ENCODE data around the gene SIRT3.

The SIRT3 gene

GRCh38 chr11:230431-230830 lies 5.7 kb downstream of the SIRT3 start:
- Histone ChIP-seq H3K4me3 (ENCODE audit: insufficient read depth, low read length, poor library complexity, severe bottlenecking) (no peak overlapping the region), H3K79me2 (ENCODE audit: insufficient read depth, low read length) (no peaks in the 10 kb centered on the region)

GRCh38 chr11:227824-228379 lies 8.2 kb downstream of the SIRT3 start:
- Histone ChIP-seq H3K9me2 (replicated peaks; ENCODE audit: insufficient read depth, low read length) (no peaks in the 10 kb centered on the region), H3K36me3 (ENCODE audit: low read length) (no peaks in the 10 kb centered on the region), H3K9ac (ENCODE audit: low read length) (no peak overlapping the region), H3K4me2 (ENCODE audit: low read depth, low read length, poor library complexity, severe bottlenecking) (no peak overlapping the region), H3F3A (ENCODE audit: insufficient read depth) (no peaks in the 10 kb centered on the region), H3K27ac (ENCODE audit: low read depth, low read length) (no peak overlapping the region), H2AFZ (ENCODE audit: low read depth, low read length, severe bottlenecking) (no peak overlapping the region), H4K20me1 (ENCODE audit: low read depth, low read length) (no peaks in the 10 kb centered on the region), H3K79me2 (ENCODE audit: insufficient read depth, low read length) (no peaks in the 10 kb centered on the region), H3K9me3 (ENCODE audit: insufficient read depth, low read length) (no peaks in the 10 kb centered on the region), H3K27me3 (ENCODE audit: low read length) (no peaks in the 10 kb centered on the region), H3K4me3 (ENCODE audit: insufficient read depth, low read length, poor library complexity, severe bottlenecking) (no peak overlapping the region)
- no peak for TF ChIP-seq EZH2phosphoT487 (conservative IDR thresholded peaks at IDR 0.05; ENCODE audit: low read length)
- no peak for TF ChIP-seq CTCF (IDR thresholded peaks at IDR 0.05; ENCODE audit: insufficient read depth, low read length, poor library complexity, severe bottlenecking)

More at GRCh38 chr11:230431-230830, 5.7 kb downstream of the SIRT3 start:
- Histone ChIP-seq H4K20me1 (ENCODE audit: low read depth, low read length) (no peaks in the 10 kb centered on the region), H2AFZ (ENCODE audit: low read depth, low read length, severe bottlenecking) (no peak overlapping the region), H3K36me3 (ENCODE audit: low read length) (no peaks in the 10 kb centered on the region), H3K9me2 (replicated peaks; ENCODE audit: insufficient read depth, low read length) (no peaks in the 10 kb centered on the region), H3K9me3 (ENCODE audit: insufficient read depth, low read length) (no peaks in the 10 kb centered on the region), H3F3A (ENCODE audit: insufficient read depth) (no peaks in the 10 kb centered on the region), H3K27ac (ENCODE audit: low read depth, low read length) (no peak overlapping the region), H3K4me2 (ENCODE audit: low read depth, low read length, poor library complexity, severe bottlenecking) (no peak overlapping the region), H3K9ac (ENCODE audit: low read length) (no peak overlapping the region), H3K27me3 (ENCODE audit: low read length) (no peaks in the 10 kb centered on the region)
- no peak for TF ChIP-seq EZH2phosphoT487 (conservative IDR thresholded peaks at IDR 0.05; ENCODE audit: low read length)
- no peak for TF ChIP-seq CTCF (IDR thresholded peaks at IDR 0.05; ENCODE audit: insufficient read depth, low read length, poor library complexity, severe bottlenecking)

- Histone ChIP-seq H3K4me3 (ENCODE audit: insufficient read depth, low read length, poor library complexity, severe bottlenecking) (no peak overlapping the region), H3K36me3 (ENCODE audit: low read length) (no peaks in the 10 kb centered on the region), H3K27me3 (ENCODE audit: low read length) (no peaks in the 10 kb centered on the region), H3K9me2 (replicated peaks; ENCODE audit: insufficient read depth, low read length) (no peaks in the 10 kb centered on the region), H3K4me2 (ENCODE audit: low read depth, low read length, poor library complexity, severe bottlenecking) (no peak overlapping the region), H3F3A (ENCODE audit: insufficient read depth) (no peaks in the 10 kb centered on the region), H3K9ac (ENCODE audit: low read length) (no peak overlapping the region), H3K9me3 (ENCODE audit: insufficient read depth, low read length) (no peaks in the 10 kb centered on the region), H4K20me1 (ENCODE audit: low read depth, low read length) (no peaks in the 10 kb centered on the region), H3K79me2 (ENCODE audit: insufficient read depth, low read length) (no peaks in the 10 kb centered on the region), H3K27ac (ENCODE audit: low read depth, low read length) (no peak overlapping the region), H2AFZ (ENCODE audit: low read depth, low read length, severe bottlenecking) (no peak overlapping the region)
- no peak for TF ChIP-seq EZH2phosphoT487 (conservative IDR thresholded peaks at IDR 0.05; ENCODE audit: low read length)
- TF ChIP-seq CTCF (IDR thresholded peaks at IDR 0.05; ENCODE audit: insufficient read depth, low read length, poor library complexity, severe bottlenecking), result no peak
These were observed 10.2 kb downstream of the SIRT3 start for GRCh38 chr11:225734-226453.

Data from SU-DHL-6 (cell line).